22Rv1 (cell line): ENCODE measurements around the gene PARP1.

Experiments
- CTCF ChIP-seq: fragments of 450-650 bp; IDR thresholded peaks from 2 replicates; pipeline ENCODE4 v1.5.1; 2017; ENCODE audit warnings: mild to moderate bottlenecking
- ZFX ChIP-seq: fragments of 450-650 bp; IDR thresholded peaks from 2 replicates; pipeline ENCODE4 v1.6.1; 2017; ENCODE audit warnings: antibody characterized with exemption, borderline replicate concordance

- no peak for TF ChIP-seq CTCF
- no peak for TF ChIP-seq ZFX
These were observed 23.9 kb downstream of the PARP1 start for GRCh38 chr1:226384040-226384439.
